ENCODE measurements around the gene PPP1R12B. TPM values are rescaled to one million over a fixed set of nuclear protein-coding genes. Genes with fewer than 3 reads are reported as not detected.

Gene PPP1R12B
- total and polyA plus RNA-seq, 2 donors (not counting 1 experiment from before 2014, with no cell fraction given): 13.4 to 21.7 TPM

GRCh38 chr1:202329891-202330290, 18.6 kb upstream of the PPP1R12B start:
- Histone ChIP-seq H3K9ac (ENCODE audit: insufficient read depth, low read length) (no peak overlapping the region), H3K4me2 (ENCODE audit: extremely low read depth, insufficient read depth, low read length) (no peak overlapping the region), H3K27me3 (ENCODE audit: control insufficient read depth, insufficient read depth, low read length) (no peaks in the 10 kb centered on the region), H3K27ac (ENCODE audit: insufficient read depth, low read length) (no peak overlapping the region), H2AFZ (ENCODE audit: low read length) (no peak overlapping the region), H3K79me2 (ENCODE audit: control insufficient read depth, insufficient read depth, low read length) (no peaks in the 10 kb centered on the region), H3K9me3 (ENCODE audit: control insufficient read depth, insufficient read depth, low read depth, low read length) (no peaks in the 10 kb centered on the region), H3K4me3 (replicated peaks in 1 of 4; ENCODE audit: control extremely low read depth in 1 of 4, insufficient read depth in 1 of 4, low read depth in 3 of 4, low read length in 4 of 4) (no peak overlapping the region), H3K36me3 (ENCODE audit: control insufficient read depth, insufficient read depth, low read length) (peaks cover 10% of the 10 kb centered on the region), H4K20me1 (ENCODE audit: control insufficient read depth, extremely low read depth, insufficient read depth, low read length) (no peaks in the 10 kb centered on the region), H3K4me1 (ENCODE audit: control insufficient read depth, extremely low read depth, insufficient read depth, low read length) (no peaks in the 10 kb centered on the region)
- no peak for DNase-seq (ENCODE audit: low read depth in 2 of 2)
- TF ChIP-seq CTCF (conservative IDR thresholded peaks at IDR 0.05 in 1 of 2, IDR thresholded peaks at IDR 0.05 in 1 of 2; ENCODE audit: low read depth in 1 of 2, low read length in 2 of 2): no peak
- no peak for TF ChIP-seq EZH2 (IDR thresholded peaks at IDR 0.05; ENCODE audit: low read length, missing control alignments)

- Histone ChIP-seq H3K9me3 (ENCODE audit: control insufficient read depth, insufficient read depth, low read depth, low read length) (no peaks in the 10 kb centered on the region), H3K79me2 (ENCODE audit: control insufficient read depth, insufficient read depth, low read length) (peaks cover 16% of the 10 kb centered on the region), H3K4me3 (replicated peaks in 1 of 4; ENCODE audit: control extremely low read depth in 1 of 4, insufficient read depth in 1 of 4, low read depth in 3 of 4, low read length in 4 of 4) (no peak overlapping the region), H3K27me3 (ENCODE audit: control insufficient read depth, insufficient read depth, low read length) (no peaks in the 10 kb centered on the region), H2AFZ (ENCODE audit: low read length) (no peak overlapping the region), H3K4me1 (ENCODE audit: control insufficient read depth, extremely low read depth, insufficient read depth, low read length) (no peaks in the 10 kb centered on the region), H3K9ac (ENCODE audit: insufficient read depth, low read length) (no peak overlapping the region), H3K27ac (ENCODE audit: insufficient read depth, low read length) (no peak overlapping the region), H3K4me2 (ENCODE audit: extremely low read depth, insufficient read depth, low read length) (no peak overlapping the region), H3K36me3 (ENCODE audit: control insufficient read depth, insufficient read depth, low read length) (peaks cover 10% of the 10 kb centered on the region), H4K20me1 (ENCODE audit: control insufficient read depth, extremely low read depth, insufficient read depth, low read length) (no peaks in the 10 kb centered on the region)
- no peak for TF ChIP-seq CTCF (conservative IDR thresholded peaks at IDR 0.05 in 1 of 2, IDR thresholded peaks at IDR 0.05 in 1 of 2; ENCODE audit: low read depth in 1 of 2, low read length in 2 of 2)
- no peak for TF ChIP-seq EZH2 (IDR thresholded peaks at IDR 0.05; ENCODE audit: low read length, missing control alignments)
- no peak for DNase-seq (ENCODE audit: low read depth in 2 of 2)
These were observed 14.6 kb upstream of the PPP1R12B start for GRCh38 chr1:202333861-202334260.

GRCh38 chr1:202343652-202344349, 4.7 kb upstream of the PPP1R12B start:
- Histone ChIP-seq H3K9me3 (ENCODE audit: control insufficient read depth, insufficient read depth, low read depth, low read length) (no peaks in the 10 kb centered on the region), H3K27ac (ENCODE audit: insufficient read depth, low read length) (no peak overlapping the region), H4K20me1 (ENCODE audit: control insufficient read depth, extremely low read depth, insufficient read depth, low read length) (no peaks in the 10 kb centered on the region), H3K9ac (ENCODE audit: insufficient read depth, low read length) (no peak overlapping the region), H2AFZ (ENCODE audit: low read length) (no peak overlapping the region), H3K79me2 (ENCODE audit: control insufficient read depth, insufficient read depth, low read length) (peaks cover 21% of the 10 kb centered on the region), H3K4me3 (replicated peaks in 1 of 4; ENCODE audit: control extremely low read depth in 1 of 4, insufficient read depth in 1 of 4, low read depth in 3 of 4, low read length in 4 of 4) (no peak overlapping the region), H3K27me3 (ENCODE audit: control insufficient read depth, insufficient read depth, low read length) (no peaks in the 10 kb centered on the region), H3K4me2 (ENCODE audit: extremely low read depth, insufficient read depth, low read length) (no peak overlapping the region), H3K36me3 (ENCODE audit: control insufficient read depth, insufficient read depth, low read length) (no peaks in the 10 kb centered on the region), H3K4me1 (ENCODE audit: control insufficient read depth, extremely low read depth, insufficient read depth, low read length) (peaks cover 2% of the 10 kb centered on the region)
- peak; percentile 29 to 61 for DNase-seq (ENCODE audit: low read depth in 2 of 2)
- TF ChIP-seq EZH2 (IDR thresholded peaks at IDR 0.05; ENCODE audit: low read length, missing control alignments) (no peak), CTCF (conservative IDR thresholded peaks at IDR 0.05 in 1 of 2, IDR thresholded peaks at IDR 0.05 in 1 of 2; ENCODE audit: low read depth in 1 of 2, low read length in 2 of 2) (peak; percentile 60 to 65)
